Suppressor macrophage treated with lipopolysaccharide for 1 hour (primary cell): ENCODE data around the gene P2RY6.

Experiments used
- DNase-seq, 3 donors: peaks; one replicate each; pipeline ENCODE4 v3.0.0-alpha.2; 2020 to 2022

The P2RY6 gene

GRCh38 chr11:73281201-73281741 is 9.1 kb downstream of the P2RY6 start:
- peak; percentile 43 to 53 (median 48) for DNase-seq

DNA sequence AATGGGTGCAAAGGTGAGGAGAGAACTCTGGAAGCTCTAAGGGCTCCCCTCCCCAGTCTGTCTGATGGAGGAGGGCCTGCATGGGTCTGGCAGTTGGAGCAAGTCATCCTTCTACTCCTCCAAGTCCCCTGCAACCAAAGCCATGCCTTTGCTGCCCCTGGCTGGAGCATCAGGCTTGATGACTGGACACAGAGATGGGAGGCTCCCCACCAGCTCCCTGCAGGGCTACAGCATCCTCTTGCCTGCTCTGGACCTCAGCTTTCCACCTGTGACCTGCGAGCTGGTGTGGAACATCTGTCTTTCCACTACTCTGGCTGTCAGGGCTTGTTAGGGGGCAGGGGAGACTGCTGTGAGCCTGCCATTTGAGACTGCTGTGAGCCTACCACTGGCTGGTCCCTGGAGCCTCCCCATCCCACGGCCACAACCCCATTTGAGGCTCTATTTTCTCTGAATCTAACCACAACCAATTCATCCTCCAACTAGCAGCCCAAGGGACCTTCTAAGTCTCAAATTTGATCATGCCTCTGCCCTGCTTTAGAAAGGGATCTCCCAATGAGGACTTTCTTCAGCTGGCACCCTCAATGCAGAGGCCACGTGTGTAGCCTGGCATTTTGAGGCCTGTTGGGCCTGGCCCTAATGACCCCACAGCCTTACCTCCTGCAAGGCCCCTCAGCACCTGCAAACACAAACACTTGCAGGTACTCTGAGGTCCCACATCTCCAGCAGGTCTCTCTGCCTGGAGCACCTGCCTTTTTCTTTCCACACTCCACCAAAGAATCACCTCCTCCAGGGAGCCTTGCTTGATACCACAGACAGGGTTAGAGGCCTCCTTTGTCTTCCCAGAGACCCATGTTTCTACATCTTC is 9.9 kb downstream of the P2RY6 start:
- no peak for DNase-seq

- DNase-seq: peak; percentile 70 to 75 (median 74)
Measured at GRCh38 chr11:73283276-73284000, 11.3 kb downstream of the P2RY6 start.

DNA sequence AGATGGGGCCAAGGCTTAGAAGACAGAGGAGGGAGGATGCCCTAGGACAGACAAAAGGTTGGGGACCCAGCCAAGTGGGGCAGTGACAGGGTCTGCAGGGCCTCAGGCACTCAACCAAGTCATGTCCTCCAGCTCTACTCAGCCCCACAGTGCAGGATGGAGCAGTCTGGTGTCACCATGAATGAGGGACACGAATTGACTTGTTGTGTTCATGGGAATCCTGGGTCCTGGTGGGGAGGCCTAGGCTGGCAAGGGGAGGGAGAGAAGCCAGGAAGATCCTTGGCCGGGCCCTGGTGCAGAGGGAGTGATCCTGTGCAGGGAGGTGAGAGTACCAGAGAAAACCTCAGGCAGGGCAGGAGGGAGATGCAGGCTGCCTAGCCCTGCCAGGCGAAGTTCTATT is 12.0 kb downstream of the P2RY6 start:
- no peak for DNase-seq

DNA sequence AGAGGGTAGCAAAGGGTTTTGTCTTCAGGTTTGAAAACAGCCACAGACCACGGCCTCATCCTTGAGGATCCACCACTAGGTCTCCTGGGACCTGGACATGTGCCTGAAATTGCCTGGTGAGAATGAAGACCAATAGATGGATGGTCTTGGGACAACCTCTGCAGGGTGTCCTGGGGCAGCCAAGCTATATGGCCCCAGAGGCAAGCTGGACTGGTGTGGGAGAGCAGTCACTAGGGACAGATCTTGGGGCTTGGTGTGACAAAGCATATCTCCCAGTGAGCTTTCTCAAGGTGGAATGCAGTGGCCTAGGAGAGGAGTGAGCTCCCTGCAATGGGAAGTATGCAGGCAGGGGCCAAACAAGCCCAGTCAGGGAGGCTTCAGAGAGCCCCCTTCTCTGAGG is 13.6 kb downstream of the P2RY6 start:
- no peak for DNase-seq

GRCh38 chr11:73286240-73286810 is 14.2 kb downstream of the P2RY6 start:
- no peak for DNase-seq

- no peak for DNase-seq
Measured at GRCh38 chr11:73287400-73288101, 15.4 kb downstream of the P2RY6 start.

DNA sequence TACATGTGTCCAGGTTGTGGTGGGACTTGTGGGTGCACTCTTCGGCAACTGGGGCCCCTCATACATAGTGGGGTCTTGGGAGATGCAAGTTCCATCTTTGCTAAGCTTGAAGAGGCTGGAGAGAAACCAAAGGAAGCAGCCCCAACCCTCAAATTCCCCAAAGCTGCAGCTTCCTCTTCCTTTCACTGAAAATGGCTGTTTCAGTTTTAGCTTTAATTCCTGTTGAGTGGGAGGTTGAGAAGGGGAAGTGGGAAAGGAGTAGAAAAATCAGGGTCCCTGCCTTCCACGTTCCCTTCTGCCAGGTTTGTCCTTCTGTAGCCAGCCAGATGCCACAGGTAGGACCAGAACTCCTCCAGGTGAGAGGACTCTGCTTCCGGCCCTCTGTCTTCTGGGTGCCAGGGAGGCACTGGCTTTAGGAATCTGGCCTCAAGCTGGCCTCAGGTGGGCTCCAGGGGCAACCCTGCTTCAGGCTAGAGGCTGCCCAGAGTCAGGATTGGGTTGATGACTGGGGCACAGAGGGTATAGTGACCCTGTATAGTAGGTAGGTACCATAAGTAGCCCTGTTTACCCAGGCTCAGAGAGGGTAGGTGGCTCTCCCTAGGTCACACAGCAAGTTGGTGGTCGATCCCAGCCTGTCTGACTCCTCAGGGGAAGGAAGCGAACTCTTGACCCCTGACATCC is 16.2 kb downstream of the P2RY6 start:
- peak; percentile 83 to 95 (median 92) for DNase-seq

GRCh38 chr11:73288873-73289707 is 17.0 kb downstream of the P2RY6 start:
- DNase-seq: peak; percentile 82 to 95 (median 88)

- DNase-seq: no peak
Measured at GRCh38 chr11:73290536-73290935, 18.4 kb downstream of the P2RY6 start.

DNA sequence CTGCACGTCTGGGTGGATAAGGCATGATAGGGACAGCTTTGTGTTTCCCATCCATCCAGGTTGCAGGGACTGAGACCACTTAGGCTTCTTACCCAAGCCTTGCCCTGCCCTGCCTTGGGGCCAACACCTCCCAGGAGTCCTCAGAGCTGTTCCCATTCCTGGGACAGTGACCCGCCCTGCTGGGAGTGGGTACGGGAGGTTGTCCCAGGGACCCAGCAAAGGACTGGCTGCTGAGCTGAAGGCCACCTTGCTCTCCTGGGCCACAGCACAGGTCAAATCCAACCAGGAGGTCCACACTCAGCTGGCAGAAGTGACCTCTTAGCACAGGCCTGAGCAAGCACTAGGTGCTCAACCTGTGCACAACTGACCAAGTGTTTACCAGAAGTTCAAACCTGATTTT is 19.1 kb downstream of the P2RY6 start:
- no peak for DNase-seq

DNA sequence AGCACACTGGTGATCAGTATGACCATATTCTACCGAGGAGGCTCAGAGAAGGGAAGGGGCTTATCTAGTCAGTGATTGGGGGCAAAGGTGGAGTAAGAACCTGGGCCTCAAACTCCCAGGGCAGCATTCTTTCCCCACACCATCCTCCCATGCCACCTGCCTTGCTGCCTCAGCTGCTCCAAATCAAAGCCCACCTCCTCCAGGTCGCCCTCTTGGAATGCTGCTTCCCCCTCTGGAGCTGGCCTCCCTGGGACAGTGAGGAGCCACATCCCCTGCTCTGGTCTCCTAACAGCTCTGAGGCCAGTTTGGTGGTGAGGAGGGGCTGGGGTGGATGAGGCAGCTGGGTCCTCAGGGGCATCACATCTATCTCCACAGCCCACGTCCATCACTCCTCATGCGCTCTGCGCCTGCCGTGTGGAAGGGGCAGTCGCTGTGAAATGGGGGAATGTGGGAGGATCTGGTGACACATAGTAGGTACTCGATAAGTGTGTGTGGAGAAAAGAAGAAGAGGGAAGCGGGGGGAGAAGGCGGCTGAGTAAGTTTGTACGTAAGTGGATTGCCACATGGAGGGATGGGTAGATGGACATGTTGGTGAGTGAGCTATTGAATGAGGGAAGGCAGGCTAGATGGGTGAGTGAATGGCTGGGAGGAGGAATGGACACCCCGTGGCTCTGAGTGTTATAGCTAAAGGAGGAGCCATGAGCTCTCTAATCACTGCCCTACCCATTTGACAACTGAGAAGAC is 19.8 kb downstream of the P2RY6 start:
- peak; percentile 52 to 63 (median 54) for DNase-seq

DNA sequence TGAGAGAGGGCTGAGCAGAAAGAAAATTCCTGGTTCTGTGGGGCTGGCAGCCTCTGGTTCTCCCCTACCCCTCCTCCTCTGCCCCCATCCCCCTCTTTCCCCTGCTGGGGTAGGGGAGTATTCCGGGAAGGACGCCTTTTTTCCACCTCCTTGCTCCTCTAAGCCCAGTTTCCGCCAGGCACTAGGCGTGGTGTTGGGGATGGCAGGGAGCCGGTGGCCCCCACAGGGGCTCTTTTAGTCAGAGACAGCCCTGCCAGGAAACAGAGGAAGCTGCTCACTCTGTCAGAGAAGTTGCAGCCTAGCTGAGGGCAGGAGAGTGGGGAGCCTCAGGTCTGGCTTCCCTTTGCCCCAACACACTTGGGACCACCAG is 20.4 kb downstream of the P2RY6 start:
- no peak for DNase-seq

DNA sequence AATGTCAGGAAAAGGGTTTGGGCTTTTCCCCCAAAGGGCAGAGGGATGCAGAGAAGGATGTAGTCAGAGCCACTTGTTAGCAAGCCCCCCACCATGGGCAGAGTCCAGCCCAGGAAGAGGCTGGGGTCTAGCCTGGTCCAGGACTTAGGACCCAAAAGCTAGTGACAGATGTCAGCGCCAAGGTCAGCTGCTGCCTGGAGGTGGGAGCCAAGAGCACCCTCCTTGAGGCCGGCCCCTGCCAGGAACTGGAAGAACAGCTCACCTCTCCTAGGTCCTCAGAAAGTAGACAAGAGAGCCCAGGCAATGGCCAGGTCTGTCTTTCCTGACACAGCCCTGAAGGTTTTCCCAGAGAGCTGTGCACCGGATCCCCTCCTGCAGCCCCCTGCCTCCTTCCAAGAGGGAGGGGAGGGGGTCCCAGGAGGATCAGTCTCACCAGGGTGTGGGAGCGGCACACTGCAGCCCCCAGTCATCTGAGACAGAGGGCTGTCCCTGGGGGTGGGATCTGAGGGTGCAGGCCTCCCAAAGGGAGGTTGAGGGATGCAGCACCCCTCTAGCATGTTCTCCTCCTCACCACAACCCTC is 21.3 kb downstream of the P2RY6 start:
- no peak for DNase-seq

DNA sequence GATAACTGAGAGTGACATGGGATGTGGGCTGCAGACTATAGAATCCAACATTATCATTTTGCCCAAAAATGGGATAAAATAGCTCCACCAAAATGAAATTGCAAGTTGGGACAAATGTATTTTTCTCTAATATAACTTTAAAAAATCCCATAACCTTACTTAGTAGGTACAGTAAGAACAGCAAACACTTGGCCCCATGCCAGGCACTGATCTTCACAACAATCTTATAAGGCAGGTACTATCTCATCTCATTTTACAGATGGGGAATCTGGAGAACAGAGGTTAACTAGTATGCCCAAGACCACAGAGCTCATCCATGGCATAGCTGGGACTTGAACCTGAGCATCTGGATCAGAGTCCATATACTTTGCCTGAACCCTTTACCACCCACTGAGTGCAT is 22.5 kb downstream of the P2RY6 start:
- DNase-seq: no peak

DNA sequence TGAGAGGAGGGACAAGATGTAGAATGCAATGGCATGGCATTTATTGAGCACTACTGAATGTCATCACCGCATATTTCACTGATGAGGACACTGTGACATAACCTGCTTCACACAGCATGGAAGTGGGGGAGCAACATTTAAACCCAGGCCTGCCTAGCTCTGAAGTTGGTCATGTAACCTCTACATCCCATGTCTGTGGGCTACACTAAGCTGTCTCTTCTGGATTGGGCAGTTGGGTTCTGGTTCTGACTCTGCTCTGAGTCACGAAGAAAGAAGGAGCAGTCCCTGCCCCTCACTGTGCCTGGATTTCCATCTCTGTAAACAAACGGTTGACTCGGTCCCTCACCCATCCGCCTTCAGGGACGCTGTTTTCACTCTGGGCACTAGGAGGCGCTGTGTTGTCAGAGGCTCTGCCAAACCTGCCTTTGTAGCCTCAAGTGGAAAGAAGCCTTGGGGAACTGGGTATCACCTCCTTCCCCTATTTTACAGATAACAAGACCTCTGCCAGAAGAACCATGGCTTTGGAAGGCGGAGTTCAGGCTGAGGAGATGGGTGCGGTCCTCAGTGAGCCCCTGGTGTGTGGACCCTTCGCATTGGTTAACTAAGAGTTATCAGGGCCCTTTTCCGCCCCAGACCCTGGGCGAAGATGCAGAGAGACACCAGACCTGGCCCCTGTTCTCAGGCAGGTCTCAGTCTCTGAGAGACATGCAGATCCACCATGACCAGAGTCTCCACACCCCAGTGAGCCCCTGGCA is 23.3 kb downstream of the P2RY6 start:
- DNase-seq: peak; percentile 84 to 88 (median 87)

DNA sequence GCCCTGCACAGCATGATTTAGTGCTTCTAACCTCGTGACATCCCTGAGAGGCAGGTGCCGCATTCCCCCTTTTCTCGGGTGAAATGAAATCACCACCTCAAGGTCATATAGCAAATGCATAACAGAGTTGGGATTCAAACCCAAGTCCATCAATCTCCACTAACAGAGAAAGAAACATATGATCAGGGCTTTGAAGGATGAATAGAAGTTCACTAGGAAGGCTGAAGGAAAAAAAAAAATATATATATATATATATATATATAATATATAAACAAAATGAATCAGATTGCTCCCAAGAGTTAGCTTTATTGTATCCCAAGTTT is 23.8 kb downstream of the P2RY6 start:
- DNase-seq: no peak

DNA sequence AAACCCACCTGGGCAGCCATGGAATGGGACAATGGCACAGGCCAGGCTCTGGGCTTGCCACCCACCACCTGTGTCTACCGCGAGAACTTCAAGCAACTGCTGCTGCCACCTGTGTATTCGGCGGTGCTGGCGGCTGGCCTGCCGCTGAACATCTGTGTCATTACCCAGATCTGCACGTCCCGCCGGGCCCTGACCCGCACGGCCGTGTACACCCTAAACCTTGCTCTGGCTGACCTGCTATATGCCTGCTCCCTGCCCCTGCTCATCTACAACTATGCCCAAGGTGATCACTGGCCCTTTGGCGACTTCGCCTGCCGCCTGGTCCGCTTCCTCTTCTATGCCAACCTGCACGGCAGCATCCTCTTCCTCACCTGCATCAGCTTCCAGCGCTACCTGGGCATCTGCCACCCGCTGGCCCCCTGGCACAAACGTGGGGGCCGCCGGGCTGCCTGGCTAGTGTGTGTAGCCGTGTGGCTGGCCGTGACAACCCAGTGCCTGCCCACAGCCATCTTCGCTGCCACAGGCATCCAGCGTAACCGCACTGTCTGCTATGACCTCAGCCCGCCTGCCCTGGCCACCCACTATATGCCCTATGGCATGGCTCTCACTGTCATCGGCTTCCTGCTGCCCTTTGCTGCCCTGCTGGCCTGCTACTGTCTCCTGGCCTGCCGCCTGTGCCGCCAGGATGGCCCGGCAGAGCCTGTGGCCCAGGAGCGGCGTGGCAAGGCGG is 24.5 kb downstream of the P2RY6 start:
- no peak for DNase-seq

- DNase-seq: no peak
Measured at GRCh38 chr11:73297231-73297590, 25.1 kb downstream of the P2RY6 start.
